WTC11 (cell line): ENCODE data around the gene MAP3K21. TPM values are rescaled to one million over a fixed set of nuclear protein-coding genes. Genes with fewer than 3 reads are reported as not detected.

ENCODE experiments used
- ATAC-seq: fragments of 200-7000 bp; cut with Tn5 transposase; 2 replicates; pipeline ENCODE4 v1.10.0; 2021; ENCODE audit warnings: mild to moderate bottlenecking, moderate library complexity
- CTCF ChIA-PET: fragments of 300-600 bp; sonication (Branson Sonifier 250); formaldehyde crosslinking; loops from one replicate; lab custom pipeline; 2021; ENCODE audit warnings: antibody characterized with exemption; lab: Charles Lee
- POLR2A ChIA-PET: fragments of 350-600 bp; sonication (Branson Sonifier 250); formaldehyde crosslinking; loops from one replicate; lab custom pipeline; 2021; ENCODE audit warnings: antibody characterized with exemption; lab: Charles Lee
- DNase-seq: peaks from one replicate; pipeline ENCODE4 v3.0.0; 2021; ENCODE audit warnings: low spot score
- H3K27ac Mint-ChIP-seq: 2 replicates; pipeline ENCODE4 v1.8.0; 2021; ENCODE audit warnings: mixed read lengths
- H3K27me3 Mint-ChIP-seq: 2 replicates; pipeline ENCODE4 v1.8.0; 2021; ENCODE audit warnings: low read depth, mild to moderate bottlenecking, moderate library complexity, mixed read lengths
- H3K36me3 Mint-ChIP-seq: 2 replicates; pipeline ENCODE4 v1.8.0; 2021; ENCODE audit warnings: mixed read lengths
- H3K4me1 Mint-ChIP-seq: 2 replicates; pipeline ENCODE4 v1.8.0; 2022; ENCODE audit warnings: mixed read lengths
- H3K4me3 Mint-ChIP-seq: 2 replicates; pipeline ENCODE4 v1.8.0; 2021; ENCODE audit warnings: mild to moderate bottlenecking, moderate library complexity, mixed read lengths
- H3K9me3 Mint-ChIP-seq: 2 replicates; pipeline ENCODE4 v1.8.0; 2021; ENCODE audit warnings: mixed read lengths
- CREM ChIP-seq: sonication (generic); formaldehyde crosslinking; IDR thresholded peaks from 2 replicates; pipeline ENCODE4 v1.8.1; 2022; ENCODE audit warnings: mild to moderate bottlenecking, missing genetic modification reagents, moderate library complexity
- CTCF ChIP-seq: fragments of 200-600 bp; IDR thresholded peaks from 2 replicates; pipeline ENCODE4 v1.8.0; 2022; ENCODE audit warnings: antibody characterized with exemption
- ESRRA ChIP-seq: sonication (generic); formaldehyde crosslinking; IDR thresholded peaks from 2 replicates; pipeline ENCODE4 v1.8.1; 2022; ENCODE audit warnings: mild to moderate bottlenecking, missing genetic modification reagents, borderline replicate concordance
- FOXJ3 ChIP-seq: sonication (generic); formaldehyde crosslinking; IDR thresholded peaks from 2 replicates; pipeline ENCODE4 v1.9.0; 2021; ENCODE audit warnings: missing genetic modification reagents, mild to moderate bottlenecking, borderline replicate concordance
- IRF2 ChIP-seq: sonication (generic); formaldehyde crosslinking; IDR thresholded peaks from 2 replicates; pipeline ENCODE4 v1.8.0; 2022; ENCODE audit warnings: low read depth, missing genetic modification reagents, borderline replicate concordance
- NFATC4 ChIP-seq: fragments of 250-450 bp; sonication (Bioruptor Pico); IDR thresholded peaks from 2 replicates; pipeline ENCODE4 v1.9.0; 2021; ENCODE audit warnings: mild to moderate bottlenecking
- NFYB ChIP-seq: sonication (generic); formaldehyde crosslinking; conservative IDR thresholded peaks from 2 replicates; pipeline ENCODE4 v1.8.0; 2022; ENCODE audit warnings: low read depth, missing genetic modification reagents
- NR1H2 ChIP-seq: sonication (generic); formaldehyde crosslinking; IDR thresholded peaks from 2 replicates; pipeline ENCODE4 v1.9.0; 2021; ENCODE audit warnings: mild to moderate bottlenecking, moderate library complexity, missing genetic modification reagents
- NR2C2 ChIP-seq: sonication (generic); formaldehyde crosslinking; IDR thresholded peaks from 2 replicates; pipeline ENCODE4 v1.8.0; 2022; ENCODE audit warnings: mild to moderate bottlenecking, missing genetic modification reagents
- PRRX2 ChIP-seq: fragments of 250-450 bp; sonication (Bioruptor Pico); IDR thresholded peaks from 2 replicates; pipeline ENCODE4 v1.8.0; 2021; ENCODE audit warnings: mild to moderate bottlenecking
- RELA ChIP-seq: sonication (generic); formaldehyde crosslinking; IDR thresholded peaks from 2 replicates; pipeline ENCODE4 v1.8.1; 2022; ENCODE audit warnings: missing genetic modification reagents, mild to moderate bottlenecking, borderline replicate concordance
- SMAD3 ChIP-seq: sonication (generic); formaldehyde crosslinking; IDR thresholded peaks from 2 replicates; pipeline ENCODE4 v1.8.0; 2022; ENCODE audit warnings: missing genetic modification reagents, mild to moderate bottlenecking, borderline replicate concordance
- ZBTB21 ChIP-seq: sonication (generic); formaldehyde crosslinking; IDR thresholded peaks from 2 replicates; pipeline ENCODE4 v1.8.1; 2023; ENCODE audit warnings: mild to moderate bottlenecking, missing genetic modification reagents, borderline replicate concordance
- ZNF138 ChIP-seq: sonication (generic); formaldehyde crosslinking; conservative IDR thresholded peaks from 2 replicates; pipeline ENCODE4 v1.8.1; 2022; ENCODE audit warnings: mild to moderate bottlenecking, moderate library complexity, missing genetic modification reagents
- ZNF232 ChIP-seq: sonication (generic); formaldehyde crosslinking; IDR thresholded peaks from 2 replicates; pipeline ENCODE4 v1.8.0; 2022; ENCODE audit warnings: mild to moderate bottlenecking, missing genetic modification reagents
- ZNF423 ChIP-seq: fragments of 250-450 bp; sonication (Bioruptor Pico); IDR thresholded peaks from 2 replicates; pipeline ENCODE4 v2.1.2; 2022; ENCODE audit warnings: mild to moderate bottlenecking, moderate library complexity
- total RNA-seq: library from RNA; stranded (reverse); gene quantifications from 3 replicates; pipeline ENCODE4 v1.2.3, GENCODE V29; 2021
- TF ChIP-seq, protein P1 (sequence below): sonication (generic); formaldehyde crosslinking; IDR thresholded peaks from 2 replicates; pipeline ENCODE4 v1.8.1; 2023; ENCODE audit warnings: mild to moderate bottlenecking, moderate library complexity, missing genetic modification reagents
- TF ChIP-seq, protein P2 (sequence below): sonication (generic); formaldehyde crosslinking; IDR thresholded peaks from 2 replicates; pipeline ENCODE4 v1.8.1; 2022; ENCODE audit warnings: mild to moderate bottlenecking, missing genetic modification reagents, moderate library complexity, borderline replicate concordance
- TF ChIP-seq, protein P3 (sequence below): fragments of 250-450 bp; sonication (Bioruptor Pico); IDR thresholded peaks from 2 replicates; pipeline ENCODE4 v1.9.0; 2021; ENCODE audit warnings: mild to moderate bottlenecking
- TF ChIP-seq, protein P4 (sequence below): sonication (generic); formaldehyde crosslinking; IDR thresholded peaks from 2 replicates; pipeline ENCODE4 v1.8.0; 2022; ENCODE audit warnings: mild to moderate bottlenecking, missing genetic modification reagents
- TF ChIP-seq, protein P5 (sequence below): fragments of 250-450 bp; sonication (Bioruptor Pico); IDR thresholded peaks from 2 replicates; pipeline ENCODE4 v1.8.0; 2021; ENCODE audit warnings: mild to moderate bottlenecking
- TF ChIP-seq, protein P6 (sequence below): sonication (generic); formaldehyde crosslinking; IDR thresholded peaks from 2 replicates; pipeline ENCODE4 v1.8.1; 2023; ENCODE audit warnings: mild to moderate bottlenecking, missing genetic modification reagents, borderline replicate concordance
- TF ChIP-seq, protein P7 (sequence below): fragments of 250-450 bp; sonication (Bioruptor Pico); IDR thresholded peaks from 2 replicates; pipeline ENCODE4 v1.9.0; 2021; ENCODE audit warnings: mild to moderate bottlenecking

MAP3K21 gene
- total RNA-seq, 1 experiment from 2014 or later, result 24.0 TPM

DNA sequence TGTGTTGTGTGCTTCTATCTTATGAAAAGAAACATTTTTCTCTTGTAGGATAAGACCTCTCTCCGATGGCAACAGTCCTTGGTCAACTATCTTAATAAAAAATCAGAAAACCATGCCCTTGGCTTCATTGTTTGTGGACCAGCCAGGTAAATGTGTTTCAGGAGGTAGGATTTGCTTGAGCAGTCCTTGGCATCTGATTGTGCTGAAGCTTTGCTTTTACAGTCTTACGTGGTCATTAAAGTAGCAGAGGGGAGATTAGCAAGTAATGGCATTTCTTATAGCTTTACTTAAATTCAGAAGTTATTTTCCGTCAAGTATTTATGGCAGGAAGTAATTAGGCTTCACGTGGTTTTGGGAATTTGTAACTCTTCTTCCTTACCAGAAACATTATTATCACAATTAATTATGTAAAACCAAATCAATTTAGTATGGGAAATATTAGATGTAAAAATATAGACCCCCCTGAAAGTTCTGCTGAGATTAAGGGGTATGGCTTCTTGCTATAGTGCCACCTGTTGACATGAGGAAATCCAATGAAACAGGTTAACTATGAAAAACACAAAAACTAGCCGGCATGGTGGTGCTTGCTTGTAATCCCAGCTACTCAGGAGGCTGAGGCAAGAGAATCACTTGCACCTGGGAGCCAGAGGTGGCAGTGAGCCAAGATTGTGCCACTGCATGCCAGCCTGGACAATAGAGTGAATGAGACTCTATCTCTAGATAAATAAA is 49.0 kb downstream of the MAP3K21 start (continued):
- TF ChIP-seq ZNF423 (CRISPR knock-in tag), result no peak
- TF ChIP-seq, protein P1, sequence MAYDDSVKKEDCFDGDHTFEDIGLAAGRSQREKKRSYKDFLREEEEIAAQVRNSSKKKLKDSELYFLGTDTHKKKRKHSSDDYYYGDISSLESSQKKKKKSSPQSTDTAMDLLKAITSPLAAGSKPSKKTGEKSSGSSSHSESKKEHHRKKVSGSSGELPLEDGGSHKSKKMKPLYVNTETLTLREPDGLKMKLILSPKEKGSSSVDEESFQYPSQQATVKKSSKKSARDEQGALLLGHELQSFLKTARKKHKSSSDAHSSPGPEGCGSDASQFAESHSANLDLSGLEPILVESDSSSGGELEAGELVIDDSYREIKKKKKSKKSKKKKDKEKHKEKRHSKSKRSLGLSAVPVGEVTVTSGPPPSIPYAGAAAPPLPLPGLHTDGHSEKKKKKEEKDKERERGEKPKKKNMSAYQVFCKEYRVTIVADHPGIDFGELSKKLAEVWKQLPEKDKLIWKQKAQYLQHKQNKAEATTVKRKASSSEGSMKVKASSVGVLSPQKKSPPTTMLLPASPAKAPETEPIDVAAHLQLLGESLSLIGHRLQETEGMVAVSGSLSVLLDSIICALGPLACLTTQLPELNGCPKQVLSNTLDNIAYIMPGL (CRISPR knock-in tag), result no peak
- TF ChIP-seq, protein P2, sequence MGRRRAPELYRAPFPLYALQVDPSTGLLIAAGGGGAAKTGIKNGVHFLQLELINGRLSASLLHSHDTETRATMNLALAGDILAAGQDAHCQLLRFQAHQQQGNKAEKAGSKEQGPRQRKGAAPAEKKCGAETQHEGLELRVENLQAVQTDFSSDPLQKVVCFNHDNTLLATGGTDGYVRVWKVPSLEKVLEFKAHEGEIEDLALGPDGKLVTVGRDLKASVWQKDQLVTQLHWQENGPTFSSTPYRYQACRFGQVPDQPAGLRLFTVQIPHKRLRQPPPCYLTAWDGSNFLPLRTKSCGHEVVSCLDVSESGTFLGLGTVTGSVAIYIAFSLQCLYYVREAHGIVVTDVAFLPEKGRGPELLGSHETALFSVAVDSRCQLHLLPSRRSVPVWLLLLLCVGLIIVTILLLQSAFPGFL, result no peak
- TF ChIP-seq, protein P3, sequence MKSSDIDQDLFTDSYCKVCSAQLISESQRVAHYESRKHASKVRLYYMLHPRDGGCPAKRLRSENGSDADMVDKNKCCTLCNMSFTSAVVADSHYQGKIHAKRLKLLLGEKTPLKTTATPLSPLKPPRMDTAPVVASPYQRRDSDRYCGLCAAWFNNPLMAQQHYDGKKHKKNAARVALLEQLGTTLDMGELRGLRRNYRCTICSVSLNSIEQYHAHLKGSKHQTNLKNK, result no peak
- no peak for TF ChIP-seq NFATC4
- no peak for TF ChIP-seq SMAD3 (CRISPR knock-in tag)
- no peak for TF ChIP-seq CTCF
- TF ChIP-seq, protein P4, sequence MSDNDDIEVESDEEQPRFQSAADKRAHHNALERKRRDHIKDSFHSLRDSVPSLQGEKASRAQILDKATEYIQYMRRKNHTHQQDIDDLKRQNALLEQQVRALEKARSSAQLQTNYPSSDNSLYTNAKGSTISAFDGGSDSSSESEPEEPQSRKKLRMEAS (CRISPR knock-in tag), result no peak

DNA sequence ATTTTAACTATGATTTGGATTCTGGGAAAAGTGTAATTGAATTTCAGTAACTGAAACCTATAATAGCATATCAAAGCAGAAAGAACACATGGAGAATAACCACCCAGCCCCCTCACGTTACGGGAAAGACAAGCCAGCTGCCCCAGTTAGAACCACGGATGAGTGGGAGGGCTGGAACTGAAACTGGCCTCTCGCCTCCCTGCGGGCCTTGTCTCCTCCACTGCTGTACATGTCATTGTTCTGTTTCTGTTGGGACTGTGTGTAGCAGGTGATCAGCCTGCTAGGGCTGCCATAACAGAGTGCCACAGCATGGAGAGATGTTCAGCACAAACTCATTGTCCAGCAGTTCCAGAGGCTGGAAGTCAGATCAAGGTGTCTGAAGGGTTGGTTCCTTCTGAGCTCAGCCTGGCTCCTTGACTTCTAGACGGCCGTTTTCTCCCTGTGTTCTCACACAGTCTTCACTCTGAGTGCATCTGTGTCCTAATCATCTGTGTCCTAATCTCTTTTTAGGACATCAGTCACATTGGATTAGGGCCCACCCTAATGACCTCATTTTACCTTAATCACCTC is 52.4 kb downstream of the MAP3K21 start:
- CTCF ChIA-PET, result no interaction called here
- Mint-ChIP-seq H3K27ac (no peak overlapping the region), H3K9me3 (peaks cover 18% of the 10 kb centered on the region), H3K4me3 (no peak overlapping the region), H3K36me3 (peaks cover 55% of the 10 kb centered on the region), H3K4me1 (peaks cover 13% of the 10 kb centered on the region), H3K27me3 (no peaks in the 10 kb centered on the region)
- TF ChIP-seq RELA (no peak), PRRX2 (CRISPR knock-in tag) (no peak), ESRRA (CRISPR knock-in tag) (no peak), IRF2 (CRISPR knock-in tag) (no peak), ZBTB21 (CRISPR knock-in tag) (no peak), ZNF138 (CRISPR knock-in tag) (no peak), CREM (CRISPR knock-in tag) (no peak), ZNF232 (CRISPR knock-in tag) (no peak), FOXJ3 (no peak), NFYB (CRISPR knock-in tag) (no peak), NR2C2 (CRISPR knock-in tag) (no peak), NR1H2 (no peak)
- TF ChIP-seq, protein P5, sequence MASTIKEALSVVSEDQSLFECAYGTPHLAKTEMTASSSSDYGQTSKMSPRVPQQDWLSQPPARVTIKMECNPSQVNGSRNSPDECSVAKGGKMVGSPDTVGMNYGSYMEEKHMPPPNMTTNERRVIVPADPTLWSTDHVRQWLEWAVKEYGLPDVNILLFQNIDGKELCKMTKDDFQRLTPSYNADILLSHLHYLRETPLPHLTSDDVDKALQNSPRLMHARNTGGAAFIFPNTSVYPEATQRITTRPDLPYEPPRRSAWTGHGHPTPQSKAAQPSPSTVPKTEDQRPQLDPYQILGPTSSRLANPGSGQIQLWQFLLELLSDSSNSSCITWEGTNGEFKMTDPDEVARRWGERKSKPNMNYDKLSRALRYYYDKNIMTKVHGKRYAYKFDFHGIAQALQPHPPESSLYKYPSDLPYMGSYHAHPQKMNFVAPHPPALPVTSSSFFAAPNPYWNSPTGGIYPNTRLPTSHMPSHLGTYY, result no peak
- TF ChIP-seq, protein P6, sequence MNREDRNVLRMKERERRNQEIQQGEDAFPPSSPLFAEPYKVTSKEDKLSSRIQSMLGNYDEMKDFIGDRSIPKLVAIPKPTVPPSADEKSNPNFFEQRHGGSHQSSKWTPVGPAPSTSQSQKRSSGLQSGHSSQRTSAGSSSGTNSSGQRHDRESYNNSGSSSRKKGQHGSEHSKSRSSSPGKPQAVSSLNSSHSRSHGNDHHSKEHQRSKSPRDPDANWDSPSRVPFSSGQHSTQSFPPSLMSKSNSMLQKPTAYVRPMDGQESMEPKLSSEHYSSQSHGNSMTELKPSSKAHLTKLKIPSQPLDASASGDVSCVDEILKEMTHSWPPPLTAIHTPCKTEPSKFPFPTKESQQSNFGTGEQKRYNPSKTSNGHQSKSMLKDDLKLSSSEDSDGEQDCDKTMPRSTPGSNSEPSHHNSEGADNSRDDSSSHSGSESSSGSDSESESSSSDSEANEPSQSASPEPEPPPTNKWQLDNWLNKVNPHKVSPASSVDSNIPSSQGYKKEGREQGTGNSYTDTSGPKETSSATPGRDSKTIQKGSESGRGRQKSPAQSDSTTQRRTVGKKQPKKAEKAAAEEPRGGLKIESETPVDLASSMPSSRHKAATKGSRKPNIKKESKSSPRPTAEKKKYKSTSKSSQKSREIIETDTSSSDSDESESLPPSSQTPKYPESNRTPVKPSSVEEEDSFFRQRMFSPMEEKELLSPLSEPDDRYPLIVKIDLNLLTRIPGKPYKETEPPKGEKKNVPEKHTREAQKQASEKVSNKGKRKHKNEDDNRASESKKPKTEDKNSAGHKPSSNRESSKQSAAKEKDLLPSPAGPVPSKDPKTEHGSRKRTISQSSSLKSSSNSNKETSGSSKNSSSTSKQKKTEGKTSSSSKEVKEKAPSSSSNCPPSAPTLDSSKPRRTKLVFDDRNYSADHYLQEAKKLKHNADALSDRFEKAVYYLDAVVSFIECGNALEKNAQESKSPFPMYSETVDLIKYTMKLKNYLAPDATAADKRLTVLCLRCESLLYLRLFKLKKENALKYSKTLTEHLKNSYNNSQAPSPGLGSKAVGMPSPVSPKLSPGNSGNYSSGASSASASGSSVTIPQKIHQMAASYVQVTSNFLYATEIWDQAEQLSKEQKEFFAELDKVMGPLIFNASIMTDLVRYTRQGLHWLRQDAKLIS (CRISPR knock-in tag), result no peak
- TF ChIP-seq, protein P7, sequence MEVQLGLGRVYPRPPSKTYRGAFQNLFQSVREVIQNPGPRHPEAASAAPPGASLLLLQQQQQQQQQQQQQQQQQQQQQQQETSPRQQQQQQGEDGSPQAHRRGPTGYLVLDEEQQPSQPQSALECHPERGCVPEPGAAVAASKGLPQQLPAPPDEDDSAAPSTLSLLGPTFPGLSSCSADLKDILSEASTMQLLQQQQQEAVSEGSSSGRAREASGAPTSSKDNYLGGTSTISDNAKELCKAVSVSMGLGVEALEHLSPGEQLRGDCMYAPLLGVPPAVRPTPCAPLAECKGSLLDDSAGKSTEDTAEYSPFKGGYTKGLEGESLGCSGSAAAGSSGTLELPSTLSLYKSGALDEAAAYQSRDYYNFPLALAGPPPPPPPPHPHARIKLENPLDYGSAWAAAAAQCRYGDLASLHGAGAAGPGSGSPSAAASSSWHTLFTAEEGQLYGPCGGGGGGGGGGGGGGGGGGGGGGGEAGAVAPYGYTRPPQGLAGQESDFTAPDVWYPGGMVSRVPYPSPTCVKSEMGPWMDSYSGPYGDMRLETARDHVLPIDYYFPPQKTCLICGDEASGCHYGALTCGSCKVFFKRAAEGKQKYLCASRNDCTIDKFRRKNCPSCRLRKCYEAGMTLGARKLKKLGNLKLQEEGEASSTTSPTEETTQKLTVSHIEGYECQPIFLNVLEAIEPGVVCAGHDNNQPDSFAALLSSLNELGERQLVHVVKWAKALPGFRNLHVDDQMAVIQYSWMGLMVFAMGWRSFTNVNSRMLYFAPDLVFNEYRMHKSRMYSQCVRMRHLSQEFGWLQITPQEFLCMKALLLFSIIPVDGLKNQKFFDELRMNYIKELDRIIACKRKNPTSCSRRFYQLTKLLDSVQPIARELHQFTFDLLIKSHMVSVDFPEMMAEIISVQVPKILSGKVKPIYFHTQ (CRISPR knock-in tag), result no peak
- ATAC-seq, result no peak
- DNase-seq, result no peak
- POLR2A ChIA-PET, result no interaction called here
